Fibroblast of skin of scalp (primary cell): ENCODE data around the gene HMGB4. TPM values are rescaled to one million over a fixed set of nuclear protein-coding genes. Genes with fewer than 3 reads are reported as not detected.
A peak's percentile ranks its signal among the peaks of the same experiment; 100 is the strongest.

Experiments
- DNase-seq: peaks from one replicate; pipeline ENCODE4 v3.0.0-alpha.2; 2013
- polyA plus RNA-seq, 2 experiments: library from polyadenylated mRNA; unstranded; fragments of 120-200 nt; gene quantifications; one replicate each; pipeline ENCODE4 v1.2.1, GENCODE V29; 2013; ENCODE audit not compliant: insufficient read length in 2 of 2

Gene HMGB4
- polyA plus RNA-seq (2013, experiment 1 of 2; ENCODE audit: insufficient read length) = not detected
- not detected for polyA plus RNA-seq (2013, experiment 2 of 2; ENCODE audit: insufficient read length)

DNA sequence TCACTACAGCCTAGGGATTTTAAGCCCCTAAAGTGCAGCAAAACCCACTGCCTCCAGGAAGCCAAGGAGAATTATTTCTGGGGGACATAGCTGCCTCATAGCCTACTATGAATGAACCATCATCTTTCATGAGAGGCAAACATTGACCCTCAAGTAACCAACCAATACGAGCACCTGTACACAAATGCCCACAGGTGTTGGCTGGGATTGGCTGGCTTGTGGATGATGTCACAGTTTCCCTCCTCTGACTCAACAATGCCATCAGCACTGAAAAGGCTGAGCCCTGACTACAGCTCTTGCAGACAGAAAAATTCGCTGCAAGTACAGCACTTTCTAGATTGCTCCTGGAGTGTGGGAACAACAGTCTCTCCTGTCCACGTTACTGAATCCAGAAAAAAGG is at the start of gene HMGB4:
Gene HMGB4 (plus strand): TSS at position 301 of the 400 bp plus-strand sequence. CDS start 113 bp downstream, outside the sequence.
- no peak for DNase-seq

DNA sequence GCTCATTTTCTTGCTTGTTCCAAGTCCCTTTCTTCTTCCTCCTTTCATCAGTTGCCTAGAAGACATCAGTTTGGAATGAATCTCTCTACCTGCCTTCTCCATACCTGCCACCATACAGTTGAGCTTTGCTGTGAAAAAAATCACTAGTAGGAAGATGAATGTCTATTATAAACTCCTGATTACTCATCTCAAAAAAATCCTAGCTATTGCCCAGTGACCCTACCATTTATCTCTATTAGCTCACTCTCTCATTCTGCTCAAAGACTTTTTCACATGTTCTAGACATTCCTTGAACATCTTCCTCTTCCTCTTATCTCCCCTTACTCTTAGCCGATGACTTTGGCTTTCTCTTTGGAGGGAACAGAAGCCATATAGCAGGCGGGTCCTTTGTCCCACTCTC is 49.7 kb upstream of the HMGB4 start:
- peak; percentile 41 for DNase-seq

GRCh38 chr1:33815061-33815460 is 48.8 kb upstream of the HMGB4 start:
- DNase-seq = peak; percentile 72

DNA sequence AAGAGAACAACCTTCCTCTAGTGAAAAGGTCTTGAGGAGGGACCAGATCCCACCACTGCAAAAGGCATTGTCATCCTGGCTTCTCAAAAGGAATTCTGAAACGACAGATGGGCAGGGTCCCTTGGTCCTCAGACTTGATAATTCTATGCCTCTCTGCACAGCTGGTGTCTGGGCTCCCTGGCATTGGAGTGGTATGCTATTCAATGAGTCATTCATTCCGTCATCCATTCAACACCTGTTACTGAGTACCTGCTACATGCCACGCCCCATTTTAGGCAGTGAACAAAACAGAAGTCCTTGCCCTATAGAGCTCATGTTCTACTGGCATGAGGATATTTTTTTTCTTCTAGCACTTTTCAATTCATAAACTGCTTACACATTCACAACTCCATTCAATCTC is 45.8 kb upstream of the HMGB4 start:
- no peak for DNase-seq

DNA sequence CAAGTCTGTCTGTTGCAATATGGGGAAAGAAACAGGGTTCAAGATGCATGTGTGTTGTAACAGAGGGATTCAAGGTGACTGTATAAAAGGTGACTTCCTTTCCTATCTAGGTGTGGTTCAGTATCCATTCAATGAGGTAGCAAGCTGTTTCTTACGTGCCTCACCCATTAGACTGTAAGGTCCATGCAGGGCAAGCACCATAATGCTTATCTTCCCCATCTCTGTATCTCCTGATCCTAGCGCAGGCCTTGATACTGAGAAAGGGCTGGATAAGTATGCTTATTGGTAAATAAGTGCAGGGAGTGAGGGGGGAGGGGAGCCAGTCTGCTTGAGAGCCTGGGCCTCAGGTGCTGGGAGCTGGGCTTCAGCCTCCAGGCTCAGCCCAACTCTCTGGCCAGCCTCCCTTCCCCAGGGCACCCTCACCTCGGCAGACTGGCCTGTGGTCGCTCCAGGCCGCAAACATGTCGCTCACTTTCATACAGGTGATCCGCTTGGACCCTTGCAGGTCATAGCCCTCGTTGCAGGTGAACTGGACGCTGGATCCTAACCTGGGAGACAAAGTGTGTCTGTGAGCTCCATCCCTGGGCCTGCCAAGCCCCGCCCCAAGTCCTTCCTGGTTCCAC is 44.5 kb upstream of the HMGB4 start:
- no peak for DNase-seq

- DNase-seq = no peak
These were observed 44.0 kb upstream of the HMGB4 start for GRCh38 chr1:33819913-33820311.

DNA sequence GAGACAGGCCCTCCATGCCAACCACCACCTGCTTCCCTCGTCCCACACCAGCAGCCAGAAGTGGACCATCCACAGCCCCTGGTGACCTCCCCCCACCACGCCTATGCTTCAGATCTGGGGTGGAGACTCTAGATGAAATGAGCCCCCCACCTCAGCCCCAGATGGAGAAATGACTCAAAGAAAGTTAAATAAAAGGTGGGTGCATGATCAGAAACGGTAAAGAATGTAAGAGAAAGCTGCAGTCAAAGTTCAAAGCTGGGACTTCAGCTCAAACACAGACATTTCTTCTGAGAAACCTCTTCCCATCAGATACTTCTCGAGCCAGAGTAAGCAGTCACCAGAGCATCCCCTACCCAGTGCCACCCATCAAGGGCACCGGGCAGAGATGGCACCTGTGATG is 43.1 kb upstream of the HMGB4 start:
- no peak for DNase-seq

DNA sequence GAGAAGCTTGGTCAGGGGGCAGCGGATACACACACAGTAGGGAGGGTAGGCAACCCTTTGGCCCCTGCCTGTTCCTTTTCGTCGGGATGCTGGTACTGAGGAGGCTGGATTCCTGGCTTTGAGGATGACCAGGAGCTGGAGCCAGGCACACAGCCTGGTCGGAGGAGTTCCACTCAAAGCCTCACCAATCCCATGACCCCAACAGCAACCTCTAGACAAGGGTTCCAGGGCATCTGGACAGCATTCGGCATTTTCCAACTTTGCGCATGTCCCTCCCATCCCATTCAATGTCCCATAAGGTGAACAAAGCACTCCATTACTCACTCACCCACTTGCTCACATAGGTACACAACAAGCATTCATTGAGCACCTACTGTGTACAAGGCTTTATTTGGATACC is 42.6 kb upstream of the HMGB4 start:
- DNase-seq = no peak

DNA sequence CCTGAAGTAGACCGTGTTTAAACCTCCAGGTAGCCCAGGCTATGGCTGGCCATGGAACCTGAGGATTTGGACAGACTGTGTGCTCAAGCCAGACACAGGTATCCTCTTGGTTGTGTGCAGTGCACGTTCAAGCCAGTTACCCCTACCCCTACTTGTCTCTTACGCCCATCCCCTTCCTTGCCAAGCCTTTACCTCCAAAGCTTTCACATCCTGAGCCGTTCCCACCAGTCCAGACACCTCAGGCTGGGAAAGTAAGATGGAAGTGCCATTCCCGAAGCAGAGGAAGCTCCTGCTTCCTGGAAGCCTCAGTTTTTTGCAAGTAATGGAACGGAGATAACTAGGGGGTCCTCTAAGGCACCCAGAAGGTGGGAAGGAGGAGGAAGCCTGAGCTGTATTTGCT is 41.5 kb upstream of the HMGB4 start:
- no peak for DNase-seq

DNA sequence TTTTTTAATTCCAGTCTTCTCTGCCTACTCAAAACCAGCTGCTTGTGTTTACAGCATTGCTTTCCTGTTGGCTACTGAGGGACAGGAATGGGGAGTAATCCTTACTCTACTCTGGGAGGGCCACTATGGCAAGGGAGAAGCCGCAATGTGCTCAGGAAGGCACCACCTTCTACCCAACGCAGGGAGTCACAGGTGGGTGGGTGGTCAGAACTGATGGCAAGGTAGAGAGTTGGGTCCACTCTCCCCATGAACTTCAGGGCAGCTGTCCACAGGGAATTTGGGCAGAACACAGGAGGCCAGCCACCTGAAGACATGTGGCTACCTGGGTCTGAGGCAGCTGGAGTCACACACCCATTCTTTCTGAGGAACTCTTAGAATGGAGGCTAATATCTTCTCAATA is 40.5 kb upstream of the HMGB4 start:
- DNase-seq = no peak

- DNase-seq = no peak
These were observed 40.0 kb upstream of the HMGB4 start for GRCh38 chr1:33823830-33824229.

DNA sequence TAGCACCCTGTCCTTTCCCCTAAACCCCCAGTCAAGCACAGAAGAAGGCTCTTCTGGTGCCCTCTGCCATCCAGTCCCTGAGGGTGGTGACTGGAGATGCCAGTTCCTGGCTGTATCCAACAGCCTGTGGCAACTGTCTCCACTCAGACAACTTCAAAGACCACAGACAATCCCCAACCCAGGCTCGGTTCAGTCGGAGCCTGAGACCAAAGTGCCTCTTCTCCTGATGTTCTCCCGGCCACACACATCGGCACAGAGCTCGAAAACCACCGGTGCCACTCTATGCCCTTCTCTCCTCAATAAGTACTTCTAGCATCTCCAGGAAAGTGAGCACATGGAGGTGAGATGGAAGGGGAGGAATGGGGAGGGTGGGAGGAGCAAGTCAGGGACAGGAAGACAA is 39.6 kb upstream of the HMGB4 start:
- no peak for DNase-seq

DNA sequence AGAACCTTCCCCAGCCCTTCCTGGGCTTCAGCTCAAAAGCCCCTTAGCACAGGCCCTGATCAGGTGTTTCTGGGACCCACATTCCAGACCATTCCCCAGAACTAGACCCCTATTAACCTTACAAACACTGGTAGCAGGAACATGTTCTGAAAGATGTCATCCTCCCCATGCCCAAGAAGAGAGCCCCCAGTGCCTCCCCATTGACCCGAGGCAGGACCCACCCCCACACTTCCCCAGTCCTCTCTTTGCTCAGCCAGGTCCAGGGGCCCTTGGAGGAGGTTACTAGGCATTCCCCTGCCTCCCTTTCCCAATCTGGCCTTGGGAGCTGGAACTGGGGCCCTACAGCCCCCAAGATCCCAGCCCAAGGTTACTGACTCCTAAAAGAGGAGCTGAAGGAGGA is 38.9 kb upstream of the HMGB4 start:
- no peak for DNase-seq

GRCh38 chr1:33825506-33825905 is 38.4 kb upstream of the HMGB4 start:
- no peak for DNase-seq

GRCh38 chr1:33826311-33826710 is 37.6 kb upstream of the HMGB4 start:
- no peak for DNase-seq

DNA sequence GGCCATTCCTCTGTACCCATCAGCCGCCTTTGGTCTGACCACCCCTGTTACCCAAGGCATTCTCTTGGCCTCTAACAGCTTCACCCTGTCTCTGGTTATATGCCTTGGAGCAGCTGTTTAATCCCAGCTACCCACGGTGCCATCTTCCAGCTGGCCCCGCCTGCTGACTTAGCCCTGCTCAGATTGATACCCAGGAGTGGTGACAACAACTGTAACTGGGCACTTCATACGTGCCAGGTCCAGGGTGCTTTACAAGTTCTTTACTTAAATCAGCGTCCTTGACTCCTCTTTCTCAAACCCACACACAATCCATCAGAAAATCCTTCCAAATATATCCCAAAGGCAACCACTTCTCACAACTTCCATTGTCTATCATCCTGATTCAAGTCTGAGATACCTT is 37.2 kb upstream of the HMGB4 start:
- no peak for DNase-seq

GRCh38 chr1:33828059-33828458 is 35.8 kb upstream of the HMGB4 start:
- DNase-seq = no peak

GRCh38 chr1:33828654-33829053 is 35.2 kb upstream of the HMGB4 start:
- DNase-seq = no peak

DNA sequence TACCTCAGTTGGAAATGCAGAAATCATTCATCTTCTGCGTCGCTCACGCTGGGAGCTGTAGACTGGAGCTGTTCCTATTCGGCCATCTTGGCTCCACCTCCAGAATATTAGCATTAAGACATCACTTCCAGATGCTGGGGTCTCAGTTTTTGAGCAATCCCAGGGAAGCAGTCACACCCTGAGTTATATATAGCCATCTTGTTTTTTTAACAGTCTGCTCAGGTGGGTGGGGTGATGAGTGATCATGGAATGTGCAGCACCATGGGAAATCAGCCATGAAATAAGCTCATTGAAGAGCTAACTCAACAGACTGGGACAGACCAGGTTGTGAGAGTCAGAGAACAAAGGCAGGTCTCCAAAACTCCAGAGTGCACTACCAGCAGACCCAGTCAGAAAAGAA is 27.0 kb upstream of the HMGB4 start:
- DNase-seq = no peak

DNA sequence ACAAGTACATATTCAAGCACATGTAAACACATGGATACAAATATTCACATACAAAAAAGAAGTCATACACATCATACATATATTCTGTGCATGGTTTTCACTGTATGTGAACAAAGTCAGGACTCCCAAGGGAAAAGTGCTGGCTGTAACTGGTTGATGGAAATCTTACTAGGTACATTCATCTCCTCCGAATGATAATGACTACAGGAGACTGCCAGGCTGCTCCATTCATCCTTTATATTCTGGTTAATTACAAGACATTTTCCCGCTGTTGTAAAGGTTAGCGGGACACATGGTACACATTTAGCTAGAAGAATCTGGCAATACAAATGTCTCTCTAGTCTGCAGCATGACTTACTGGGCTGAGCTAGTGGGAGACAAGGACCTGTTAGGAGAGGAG is 26.2 kb upstream of the HMGB4 start:
- no peak for DNase-seq

DNA sequence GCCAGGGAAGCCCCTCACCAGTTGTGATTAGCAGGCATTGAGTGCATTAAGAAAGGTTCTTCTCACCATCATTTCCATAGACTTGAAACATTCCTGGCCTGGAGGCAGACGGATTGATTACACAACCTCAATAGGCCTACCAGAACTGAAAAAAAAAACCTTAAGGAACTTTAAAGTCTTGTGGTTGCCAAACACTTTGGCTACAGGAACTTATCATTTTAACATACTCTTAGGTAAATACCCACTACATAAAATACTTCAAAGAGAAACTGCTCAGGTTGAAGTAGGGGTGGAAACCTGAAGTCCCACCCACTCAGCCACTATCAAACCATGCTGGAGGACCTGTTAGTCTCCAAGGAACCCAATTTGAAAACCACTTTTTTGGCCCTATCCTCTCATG is 22.4 kb upstream of the HMGB4 start:
- DNase-seq = no peak

DNA sequence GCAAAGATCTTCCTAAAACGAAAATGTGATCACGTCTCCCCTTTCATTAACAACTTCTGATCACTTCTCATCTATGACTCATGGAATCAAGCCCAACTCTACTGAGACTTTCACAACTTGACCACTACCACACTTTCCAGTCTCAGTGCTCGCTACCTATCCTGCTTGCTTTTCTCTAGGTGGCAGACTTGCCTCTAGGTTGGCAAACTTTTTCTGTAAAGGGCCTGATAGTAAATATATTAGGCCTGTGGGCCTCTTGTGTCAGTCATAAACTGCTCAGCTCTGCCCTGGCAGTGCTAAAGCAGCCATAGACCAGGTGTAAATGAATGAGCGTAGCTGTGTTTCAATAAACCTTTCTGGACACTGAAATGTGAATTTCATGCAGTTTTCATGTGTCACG is 21.5 kb upstream of the HMGB4 start:
- no peak for DNase-seq

GRCh38 chr1:33844166-33844565 is 19.7 kb upstream of the HMGB4 start:
- no peak for DNase-seq

DNA sequence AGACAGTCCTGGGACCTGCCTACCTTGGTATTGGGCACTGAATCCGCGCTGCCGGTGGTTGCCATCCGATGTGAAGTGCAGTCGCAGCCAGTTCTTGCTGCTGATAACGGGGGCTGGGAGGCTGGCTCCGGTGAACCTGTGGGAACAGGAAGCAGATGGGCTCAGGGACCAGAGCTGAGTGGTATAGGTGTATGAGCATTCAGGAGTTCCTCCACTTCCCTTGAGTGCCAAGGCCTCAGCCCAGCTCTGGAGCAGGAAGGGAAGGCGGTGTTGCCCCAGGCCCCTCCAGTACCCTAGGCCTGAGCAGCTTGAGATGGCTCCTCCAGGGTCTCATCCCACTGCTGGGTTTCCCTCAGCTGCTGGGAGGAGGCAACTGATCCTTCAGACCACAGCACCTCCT is 17.0 kb upstream of the HMGB4 start:
- no peak for DNase-seq
